GM19023 (cell line): ENCODE results near the gene FBN2.
"Not testable (repeated sequence)": the region's sequence is repeated elsewhere in the genome, so short reads cannot be mapped to it uniquely, and the experiment has no call there.

ENCODE experiments used
- ATAC-seq: cut with Tn5 transposase; IDR thresholded peaks from one replicate; pipeline ENCODE4 v1.9.1; 2021; ENCODE audit warnings: mild to moderate bottlenecking, moderate library complexity; ENCODE audit not compliant: unreplicated experiment

The FBN2 gene

GRCh38 chr5:128480158-128480557 is 57.9 kb downstream of the FBN2 start:
- ATAC-seq: no peak

GRCh38 chr5:128478386-128479368 is 59.4 kb downstream of the FBN2 start:
- ATAC-seq: no peak

- ATAC-seq: no peak
Measured at GRCh38 chr5:128477944-128478343, 60.1 kb downstream of the FBN2 start.

GRCh38 chr5:128475693-128476092 is 62.4 kb downstream of the FBN2 start:
- no peak for ATAC-seq

DNA sequence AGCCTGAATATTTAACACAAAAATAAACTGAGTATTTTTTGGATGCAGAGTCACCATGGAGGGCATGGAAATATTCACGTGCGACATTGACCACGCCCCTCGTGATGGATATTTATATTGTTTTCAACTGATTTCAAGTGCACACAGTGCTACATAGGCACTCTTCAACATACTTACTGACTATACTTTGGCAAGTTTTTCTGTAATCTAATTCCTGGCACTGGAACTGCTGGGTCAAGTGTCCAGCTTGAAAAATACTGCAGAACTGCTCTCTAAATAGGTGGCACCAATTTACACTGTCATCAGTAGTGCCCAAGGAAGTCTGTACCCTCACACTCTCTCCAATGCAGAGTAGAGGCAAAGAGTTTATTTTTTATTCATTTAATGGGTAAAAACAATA is 65.1 kb downstream of the FBN2 start:
- no peak for ATAC-seq

DNA sequence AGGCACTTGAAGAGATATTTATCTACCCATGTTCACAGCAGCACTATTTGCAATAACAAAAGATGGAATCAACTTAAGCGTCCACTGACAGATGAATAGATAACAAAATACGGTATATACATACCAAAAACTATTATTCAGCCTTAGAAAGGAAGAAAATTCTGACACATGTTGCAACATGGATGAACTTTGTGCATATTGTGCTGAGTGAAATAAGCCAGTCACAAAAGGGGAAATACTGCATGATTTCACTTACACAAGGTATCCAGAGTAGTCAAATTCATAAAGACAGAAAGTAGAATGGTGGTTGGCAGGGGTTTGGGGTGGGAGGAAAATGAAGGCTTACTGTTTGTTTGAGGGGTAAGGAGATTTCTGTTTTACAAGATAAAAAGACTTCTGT is 66.0 kb downstream of the FBN2 start:
- ATAC-seq: no peak

DNA sequence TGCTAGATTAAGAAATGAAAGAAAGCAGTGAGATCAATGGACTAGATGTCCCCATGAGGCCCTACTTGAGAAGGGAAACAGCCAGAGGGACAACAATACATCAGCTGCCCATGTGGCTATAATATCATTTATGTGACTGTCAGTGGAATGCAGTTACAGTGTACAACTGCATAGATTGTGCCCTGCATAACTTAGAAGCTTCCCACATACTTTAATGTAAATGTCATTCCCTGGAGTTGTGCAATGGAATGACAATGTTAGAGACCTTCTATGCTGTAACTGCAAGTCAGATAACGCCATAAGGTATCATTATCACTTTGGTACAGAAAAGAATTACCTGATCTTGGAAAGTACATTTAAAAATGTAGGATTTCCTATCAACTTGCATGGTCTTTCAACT is 67.4 kb downstream of the FBN2 start:
- no peak for ATAC-seq

GRCh38 chr5:128469912-128470311 is 68.1 kb downstream of the FBN2 start:
- ATAC-seq: no peak

- no peak for ATAC-seq
Measured at GRCh38 chr5:128466980-128467379, 71.1 kb downstream of the FBN2 start.

GRCh38 chr5:128466554-128466953 is 71.5 kb downstream of the FBN2 start:
- no peak for ATAC-seq

DNA sequence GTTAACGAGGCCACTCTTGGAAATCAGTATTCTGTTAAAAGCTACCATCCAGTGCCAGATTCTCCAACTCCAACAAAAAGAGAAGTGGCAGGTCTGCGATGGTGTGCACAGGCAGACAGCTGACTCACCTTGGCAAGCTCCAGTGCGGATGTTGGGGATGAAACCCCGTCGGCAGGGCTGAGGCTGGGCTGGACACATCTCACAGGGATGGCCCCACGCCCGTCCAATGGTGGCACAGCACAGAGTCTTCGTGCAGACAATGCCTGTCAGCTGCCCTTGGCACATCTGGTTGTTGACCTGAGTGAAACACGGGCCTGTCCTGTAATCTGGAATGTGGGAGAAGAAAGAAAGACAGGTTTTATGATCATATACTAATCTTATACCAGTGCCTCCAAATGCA is 73.4 kb downstream of the FBN2 start:
- no peak for ATAC-seq

DNA sequence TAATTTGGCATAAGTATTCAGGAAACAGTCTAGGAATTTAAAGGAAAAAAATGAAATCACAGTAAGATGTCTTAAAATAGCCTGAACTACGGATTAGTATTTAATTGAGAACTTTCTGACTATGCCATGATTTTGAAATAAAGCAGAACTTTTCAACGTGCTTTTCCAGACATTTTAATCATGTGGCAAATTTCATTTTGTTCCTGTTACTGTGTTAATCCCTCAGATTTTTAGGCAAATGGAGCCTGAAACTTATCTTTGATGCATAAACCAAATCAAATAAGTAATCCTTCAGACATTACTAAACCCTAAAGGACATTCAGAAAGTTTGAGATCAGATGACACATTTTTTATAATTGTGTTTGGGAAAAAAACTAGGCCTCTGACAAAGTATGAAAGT is 75.7 kb downstream of the FBN2 start:
- no peak for ATAC-seq

DNA sequence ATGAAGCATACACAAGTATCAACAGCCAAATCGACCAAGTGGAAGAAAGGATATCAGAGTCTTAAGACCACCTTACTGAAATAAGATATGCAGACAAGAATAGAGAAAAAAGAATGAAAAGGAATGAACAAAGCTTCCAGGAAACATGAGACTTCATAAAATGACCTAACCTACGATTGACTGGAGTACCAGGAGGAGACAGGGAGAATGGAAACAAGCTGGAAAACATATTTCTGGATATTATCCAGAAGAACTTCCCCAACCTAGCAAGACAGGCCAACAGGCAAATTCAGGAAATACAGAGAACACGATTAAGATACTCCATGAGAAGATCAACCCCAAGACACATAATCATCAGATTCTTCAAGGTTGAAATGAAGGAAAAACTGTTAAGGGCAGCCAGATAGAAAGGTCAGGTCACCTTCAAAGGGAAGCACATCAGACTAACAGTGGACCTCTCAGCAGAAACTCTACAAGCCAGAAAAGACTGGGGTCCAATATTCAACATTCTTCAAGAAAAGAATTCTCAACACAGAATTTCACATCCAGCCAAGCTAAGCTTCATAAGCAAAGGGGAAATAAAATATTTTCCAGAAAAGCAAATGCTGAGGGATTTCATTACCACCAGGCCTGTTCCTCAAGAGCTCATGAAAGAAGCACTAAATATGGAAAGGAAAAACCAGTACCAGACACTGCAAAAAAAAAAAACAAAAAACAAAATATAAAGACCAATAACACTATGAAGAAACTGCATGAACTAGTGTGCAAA is 80.7 kb downstream of the FBN2 start:
- ATAC-seq: not testable (repeated sequence)

GRCh38 chr5:128455841-128456361 is 82.1 kb downstream of the FBN2 start:
- no peak for ATAC-seq

GRCh38 chr5:128453121-128453520 is 84.9 kb downstream of the FBN2 start:
- ATAC-seq: no peak

GRCh38 chr5:128447224-128447623 is 90.8 kb downstream of the FBN2 start:
- ATAC-seq: not testable (repeated sequence)

- no peak for ATAC-seq
Measured at GRCh38 chr5:128441941-128442350, 96.1 kb downstream of the FBN2 start.

- ATAC-seq: no peak
Measured at GRCh38 chr5:128441165-128441564, 96.9 kb downstream of the FBN2 start.

DNA sequence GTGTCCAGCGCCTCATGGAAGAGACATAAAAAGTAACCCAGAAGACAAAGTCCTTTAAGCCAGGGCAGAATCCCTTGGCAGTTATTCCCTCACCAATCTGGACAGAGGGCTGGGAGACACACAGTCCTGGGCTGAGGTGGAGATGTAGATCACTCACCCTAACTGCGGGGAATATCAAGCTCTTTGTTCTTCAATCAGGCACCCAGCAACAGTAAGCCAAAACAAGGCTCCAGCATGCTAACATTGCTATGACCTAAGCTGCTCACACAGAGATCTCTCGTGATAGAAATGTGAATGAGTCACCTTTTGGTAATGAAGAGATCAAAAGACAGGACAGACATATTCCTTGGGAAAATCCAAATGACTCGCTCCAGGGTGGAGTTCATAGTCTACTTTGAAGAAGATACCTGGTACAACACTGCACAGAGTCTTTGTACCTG is 101.3 kb downstream of the FBN2 start:
- ATAC-seq: no peak

- ATAC-seq: no peak
Measured at GRCh38 chr5:128435861-128436260, 102.2 kb downstream of the FBN2 start.

DNA sequence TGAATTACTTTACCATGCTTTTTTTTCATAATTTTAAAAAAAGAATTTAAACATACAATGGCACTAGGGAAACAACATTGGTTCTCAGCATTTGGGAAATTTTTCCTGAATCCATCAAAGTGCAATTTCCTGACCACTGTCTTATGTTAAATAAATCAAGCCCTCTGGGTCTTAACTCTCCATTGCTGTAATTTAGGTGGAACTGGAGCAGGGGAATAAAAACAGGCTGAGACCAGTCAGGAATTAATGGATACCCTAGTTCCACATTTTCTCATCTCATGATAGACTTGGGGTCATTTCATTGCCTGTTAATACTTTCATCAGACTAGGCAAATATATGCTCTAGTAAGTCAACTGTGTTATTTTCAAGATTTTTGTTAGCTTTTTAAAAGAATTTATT is 103.1 kb downstream of the FBN2 start:
- no peak for ATAC-seq
